Sigmoid colon (tissue), 4 donors: ENCODE results near the gene IFIT1B.

ENCODE experiments used
- POLR2AphosphoS5 ChIP-seq, 4 donors: sonication (generic); formaldehyde crosslinking; IDR thresholded peaks; one replicate each; pipeline ENCODE4 v1.6.1; 2017; ENCODE audit warnings: antibody characterized with exemption in 4 of 4
- TF ChIP-seq, protein P1 (sequence below), 4 experiments: fragments of 450-650 bp in 3 of 4; fragments of 200-600 bp in 1 of 4; IDR thresholded peaks; one replicate each; pipeline ENCODE4 v1.5.1; 2016 to 2019; ENCODE audit warnings: antibody characterized with exemption in 4 of 4, mild to moderate bottlenecking in 3 of 4, moderate library complexity in 2 of 4

DNA sequence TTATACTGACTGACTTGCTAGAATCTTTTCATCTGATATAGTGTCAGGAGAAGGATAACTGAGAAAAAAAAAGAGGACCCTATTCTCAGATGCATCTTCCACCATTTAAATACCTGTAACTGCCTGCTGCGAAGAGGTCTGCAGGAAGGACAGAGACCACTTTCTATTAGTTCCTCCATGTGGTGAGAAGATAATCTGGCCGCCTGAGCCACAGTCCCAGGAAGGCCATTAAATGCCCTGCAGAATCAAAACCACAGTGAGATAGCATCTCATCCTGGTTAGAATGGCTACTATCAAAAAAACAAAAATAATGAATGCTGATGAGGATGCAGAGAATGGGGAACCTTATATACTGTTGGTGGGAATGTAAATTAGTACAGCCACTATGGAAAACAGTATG lies 19.9 kb upstream of the IFIT1B start:
- TF ChIP-seq, protein P1, sequence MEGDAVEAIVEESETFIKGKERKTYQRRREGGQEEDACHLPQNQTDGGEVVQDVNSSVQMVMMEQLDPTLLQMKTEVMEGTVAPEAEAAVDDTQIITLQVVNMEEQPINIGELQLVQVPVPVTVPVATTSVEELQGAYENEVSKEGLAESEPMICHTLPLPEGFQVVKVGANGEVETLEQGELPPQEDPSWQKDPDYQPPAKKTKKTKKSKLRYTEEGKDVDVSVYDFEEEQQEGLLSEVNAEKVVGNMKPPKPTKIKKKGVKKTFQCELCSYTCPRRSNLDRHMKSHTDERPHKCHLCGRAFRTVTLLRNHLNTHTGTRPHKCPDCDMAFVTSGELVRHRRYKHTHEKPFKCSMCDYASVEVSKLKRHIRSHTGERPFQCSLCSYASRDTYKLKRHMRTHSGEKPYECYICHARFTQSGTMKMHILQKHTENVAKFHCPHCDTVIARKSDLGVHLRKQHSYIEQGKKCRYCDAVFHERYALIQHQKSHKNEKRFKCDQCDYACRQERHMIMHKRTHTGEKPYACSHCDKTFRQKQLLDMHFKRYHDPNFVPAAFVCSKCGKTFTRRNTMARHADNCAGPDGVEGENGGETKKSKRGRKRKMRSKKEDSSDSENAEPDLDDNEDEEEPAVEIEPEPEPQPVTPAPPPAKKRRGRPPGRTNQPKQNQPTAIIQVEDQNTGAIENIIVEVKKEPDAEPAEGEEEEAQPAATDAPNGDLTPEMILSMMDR (IDR thresholded peaks at IDR 0.05), result no peak
- TF ChIP-seq POLR2AphosphoS5 (IDR thresholded peaks at IDR 0.05), result no peak
